H54 (cell line): ENCODE results near the gene MAFB.

Experiments
- DNase-seq: peaks from one replicate; pipeline ENCODE4 v3.0.0; 2011; ENCODE audit warnings: low spot score, mixed read lengths; ENCODE audit not compliant: insufficient read length
- FAIRE-seq: peaks from 3 replicates; lab custom pipeline; 2011; peaks lifted over from hg19 to GRCh38; lab: Jason Lieb, UNC
- POLR2A ChIP-seq: IDR thresholded peaks from 2 replicates; pipeline ENCODE4 v1.6.1; 2011; ENCODE audit warnings: low read depth, mild to moderate bottlenecking, low read length

MAFB gene

DNA sequence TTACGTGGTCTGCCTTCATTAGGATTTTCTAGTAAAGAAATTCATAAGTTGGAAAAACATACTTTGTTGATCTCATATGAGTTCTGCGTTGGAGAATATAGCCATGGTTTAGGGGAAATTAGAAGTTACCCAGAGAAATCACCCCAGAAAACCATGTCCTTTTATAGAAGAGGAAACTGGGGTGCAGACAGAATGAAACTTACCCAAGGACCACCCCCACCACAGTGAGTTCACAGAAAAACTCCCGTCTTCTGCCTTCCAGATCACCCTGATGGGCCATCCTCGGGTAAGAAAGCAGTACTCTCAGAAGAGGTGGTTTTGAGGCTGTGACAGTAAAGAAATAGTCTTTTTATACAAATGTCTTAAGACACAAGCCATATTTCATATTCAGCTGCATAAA, 25.1 kb upstream of the MAFB start:
- no peak for TF ChIP-seq POLR2A
- DNase-seq (no peak), FAIRE-seq (no peak)

DNA sequence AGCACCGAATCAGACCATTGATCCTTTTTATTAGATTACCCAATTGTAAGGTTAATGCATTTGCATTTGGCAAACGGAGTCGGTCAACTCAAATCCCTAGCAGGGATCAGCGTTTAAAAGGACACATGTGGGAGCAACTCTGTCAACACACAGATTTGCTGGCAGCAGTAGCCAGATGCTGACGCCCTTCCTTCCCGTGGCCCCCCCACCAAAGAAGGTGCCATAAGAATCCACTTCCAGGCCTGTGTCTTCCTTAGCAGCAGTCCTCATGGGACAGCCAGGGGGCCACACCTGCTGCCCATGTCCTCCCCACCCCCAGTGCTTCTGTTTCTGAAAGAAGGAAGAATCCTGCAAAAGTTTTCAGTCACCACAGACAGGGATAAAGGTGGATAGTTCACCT, 24.5 kb upstream of the MAFB start:
- no peak for TF ChIP-seq POLR2A
- DNase-seq, result no peak
- no peak for FAIRE-seq

DNA sequence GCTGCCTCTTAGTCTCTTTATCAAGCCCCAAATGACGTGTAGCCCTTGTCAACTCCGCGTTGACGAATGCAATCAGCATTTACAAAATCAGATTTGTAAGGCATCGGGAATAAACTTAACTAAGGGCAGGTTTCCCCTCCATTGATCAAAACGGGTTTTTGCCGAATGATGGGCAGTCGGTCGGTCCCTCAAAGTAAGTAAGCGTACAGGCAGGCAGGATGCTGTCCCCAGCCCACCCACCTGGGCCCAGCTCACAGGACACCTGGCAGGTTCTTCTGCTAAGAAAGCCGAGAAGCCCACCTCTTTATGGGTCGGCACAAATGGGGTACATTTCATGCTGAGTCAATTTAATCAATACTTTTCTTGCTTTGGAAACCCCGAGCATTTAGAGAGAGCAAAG, 22.0 kb upstream of the MAFB start:
- no peak for DNase-seq
- TF ChIP-seq POLR2A, result no peak
- no peak for FAIRE-seq

- FAIRE-seq, result no peak
- no peak for TF ChIP-seq POLR2A
Observed at GRCh38 chr20:40710603-40711002, 21.6 kb upstream of the MAFB start.

GRCh38 chr20:40706977-40707582, 18.0 kb upstream of the MAFB start:
- TF ChIP-seq POLR2A, result no peak
- FAIRE-seq (no peak), DNase-seq (no peak)

More at GRCh38 chr20:40710603-40711002, 21.6 kb upstream of the MAFB start:
- DNase-seq, result no peak

- DNase-seq (no peak), FAIRE-seq (no peak)
- TF ChIP-seq POLR2A, result no peak
Observed at GRCh38 chr20:40705413-40705812, 16.4 kb upstream of the MAFB start.

DNA sequence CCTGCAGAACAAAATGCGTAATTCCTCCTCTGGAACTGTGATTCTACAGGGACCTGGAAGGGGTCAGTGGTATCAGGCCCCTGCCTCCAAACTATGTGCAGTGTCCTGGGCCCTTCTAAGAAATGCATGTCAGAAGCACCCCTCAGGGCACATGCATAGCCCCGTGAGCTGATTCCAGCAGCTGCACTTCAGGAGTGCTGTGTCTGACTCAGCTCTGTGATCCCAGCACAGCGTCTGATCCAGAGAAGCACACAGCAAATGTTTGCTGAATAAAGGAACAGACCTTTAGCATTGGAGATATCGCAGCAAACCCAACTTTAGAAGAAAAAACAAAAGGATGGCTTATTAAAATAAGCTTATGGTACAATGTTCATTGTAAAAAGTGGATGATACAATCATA, 15.8 kb upstream of the MAFB start:
- no peak for TF ChIP-seq POLR2A
- FAIRE-seq, result no peak
- no peak for DNase-seq

- FAIRE-seq (no peak), DNase-seq (no peak)
- no peak for TF ChIP-seq POLR2A
Observed at GRCh38 chr20:40703975-40704530, 15.0 kb upstream of the MAFB start.

DNA sequence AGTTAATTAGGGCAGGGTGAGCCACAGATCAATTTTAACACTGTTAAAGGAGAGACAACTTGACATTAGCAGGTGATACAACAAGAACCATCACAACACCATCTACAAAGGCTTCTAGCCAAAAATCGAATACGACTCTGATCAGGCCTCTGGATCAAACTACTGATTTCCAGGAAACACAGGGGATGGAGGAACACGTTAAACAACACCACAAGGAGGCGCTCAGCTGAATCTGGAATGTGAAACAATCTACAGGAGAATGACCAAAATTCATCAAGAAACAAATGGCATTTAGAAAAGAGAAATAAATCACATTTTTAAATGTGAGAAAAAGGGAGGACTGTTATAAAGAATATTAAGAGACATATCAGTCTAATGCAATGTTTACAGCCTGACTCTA, 13.5 kb upstream of the MAFB start:
- no peak for FAIRE-seq
- no peak for DNase-seq
- no peak for TF ChIP-seq POLR2A

DNA sequence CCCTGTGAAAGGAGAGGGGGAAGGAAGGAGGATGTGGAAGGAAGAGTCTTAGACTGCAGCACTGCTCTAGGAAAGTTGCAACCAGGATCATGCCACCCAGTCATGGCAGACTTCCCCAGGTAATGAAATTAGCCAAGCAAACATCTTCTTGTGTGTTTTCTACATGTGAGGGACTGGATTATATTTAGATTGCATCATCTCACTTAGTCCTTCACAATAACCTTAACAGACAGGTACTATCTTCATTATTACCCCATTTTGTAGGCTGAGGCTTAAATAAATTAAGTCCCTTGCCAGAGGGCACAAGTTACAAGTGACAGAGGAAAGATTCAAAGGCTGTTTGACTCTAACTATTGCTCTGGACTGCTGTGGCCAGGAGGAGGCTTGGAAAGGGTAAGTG, 9.7 kb upstream of the MAFB start:
- FAIRE-seq (no peak), DNase-seq (no peak)
- TF ChIP-seq POLR2A, result no peak

DNA sequence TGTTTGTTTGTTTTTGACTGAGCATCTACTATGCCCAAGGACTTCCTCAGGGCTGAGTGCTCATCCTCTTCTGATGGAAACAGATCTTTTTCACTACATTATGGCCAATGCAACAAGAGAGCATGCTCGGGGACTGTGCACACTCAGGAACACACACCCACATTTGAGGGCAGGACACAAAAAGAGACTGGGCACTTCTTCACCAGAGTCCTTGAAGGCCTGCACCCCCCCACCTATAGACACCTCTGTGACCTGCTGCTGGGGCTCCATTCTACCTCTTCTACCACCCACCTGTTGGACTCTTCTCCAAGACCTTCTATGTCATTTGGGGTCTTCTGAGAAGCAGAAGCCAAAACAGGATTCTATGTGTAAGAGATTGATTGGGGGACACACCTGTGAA, 9.2 kb upstream of the MAFB start:
- DNase-seq (no peak), FAIRE-seq (no peak)
- no peak for TF ChIP-seq POLR2A

DNA sequence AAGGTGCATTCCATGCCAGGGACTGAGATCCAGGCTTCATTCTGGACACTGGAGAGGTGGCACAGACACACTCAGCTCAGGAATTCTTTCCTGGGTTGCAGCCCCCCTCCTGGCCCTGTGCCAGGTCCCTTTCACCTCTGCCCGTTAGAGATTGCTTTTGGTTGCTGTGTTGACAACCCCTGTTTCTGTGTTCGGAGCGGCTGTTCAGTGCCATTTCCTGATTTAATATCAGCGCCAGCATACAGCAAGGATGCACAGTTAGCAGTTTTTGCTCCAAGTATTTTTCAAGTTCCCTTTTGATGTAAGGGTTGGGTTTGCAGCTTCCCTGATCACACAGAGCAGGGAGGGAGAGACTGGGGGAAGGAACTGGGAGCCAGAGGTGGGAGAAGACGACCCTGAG, 8.5 kb upstream of the MAFB start:
- no peak for TF ChIP-seq POLR2A
- no peak for FAIRE-seq

GRCh38 chr20:40695214-40695613, 6.2 kb upstream of the MAFB start:
- no peak for TF ChIP-seq POLR2A
- FAIRE-seq (no peak), DNase-seq (no peak)

More for the DNA sequence above, 8.5 kb upstream of the MAFB start:
- no peak for DNase-seq

DNA sequence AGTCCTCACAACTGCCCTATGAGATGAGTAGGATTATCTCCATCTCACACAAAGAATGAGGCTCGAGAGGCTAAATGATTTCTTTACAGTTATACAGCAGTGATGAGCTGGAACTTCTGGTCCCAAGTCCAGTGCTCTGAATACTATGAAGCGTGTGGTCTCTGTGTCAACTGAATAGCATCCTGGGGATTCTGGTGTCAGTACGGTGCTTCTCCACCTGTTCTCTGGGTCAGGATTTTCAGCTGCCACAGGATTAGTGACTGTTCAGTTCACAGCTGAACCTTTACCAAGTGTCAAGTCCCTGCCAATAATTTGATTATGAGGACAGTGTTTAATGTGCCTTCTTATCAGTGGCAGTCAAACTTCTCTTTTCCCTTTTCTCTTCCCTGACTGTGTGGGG, 5.2 kb upstream of the MAFB start:
- no peak for FAIRE-seq
- DNase-seq, result no peak
- no peak for TF ChIP-seq POLR2A

DNA sequence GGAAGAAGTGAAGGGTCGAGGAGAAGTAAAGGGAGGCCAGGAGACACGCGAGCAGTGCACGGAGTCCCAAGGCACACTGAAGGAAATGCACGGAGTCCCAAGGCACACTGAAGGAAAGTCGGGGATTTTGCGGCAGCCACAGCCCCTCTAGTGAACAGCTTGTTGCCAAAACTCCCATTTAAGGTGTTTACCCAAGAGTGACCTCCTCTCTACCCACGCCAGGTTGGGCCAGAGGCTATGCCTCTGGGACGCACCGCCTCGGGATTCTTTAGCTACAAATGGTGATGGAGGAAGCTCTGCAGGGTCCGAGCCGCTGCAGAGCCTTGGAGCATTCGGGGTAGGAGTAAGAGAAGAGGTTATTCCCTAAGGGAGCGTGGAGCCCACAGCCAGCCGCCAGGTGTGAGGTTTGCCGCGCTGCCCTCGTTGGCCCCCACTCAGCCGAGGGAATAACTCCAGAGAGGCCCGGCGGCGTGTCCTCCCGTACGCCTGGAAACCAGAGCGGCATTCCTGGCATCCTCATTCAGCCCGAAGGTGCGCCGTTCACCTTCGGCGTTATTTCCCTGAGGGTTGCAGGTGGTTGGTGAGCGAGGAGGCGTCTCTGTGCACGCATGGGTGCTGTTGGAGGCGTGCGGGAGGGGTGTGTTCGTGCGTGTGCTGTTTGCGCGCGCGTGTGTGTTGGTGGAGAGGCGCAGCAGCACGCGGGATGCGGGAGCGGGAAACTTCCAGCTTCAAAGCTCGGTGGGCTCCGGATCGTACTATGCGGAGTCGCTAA, 3.4 kb upstream of the MAFB start:
- no peak for FAIRE-seq
- TF ChIP-seq POLR2A, result no peak
- no peak for DNase-seq
